Karpas-422 (cell line): ENCODE data around the gene ARFGEF3. TPM values are rescaled to one million over a fixed set of nuclear protein-coding genes. Genes with fewer than 3 reads are reported as not detected.

Experiments
- DNase-seq: peaks from one replicate; pipeline ENCODE4 v3.0.0-alpha.2; 2015
- H2AFZ ChIP-seq: fragments of 200-600 bp; sonication (generic); 2 replicates; pipeline ENCODE4 v1.6.1; 2014; ENCODE audit warnings: antibody characterized with exemption, low read length, mixed read lengths
- H3K27ac ChIP-seq: fragments of 200-600 bp; sonication (generic); 2 replicates; pipeline ENCODE4 v1.5.1; 2014; ENCODE audit warnings: mild to moderate bottlenecking, low read length, moderate library complexity
- H3K27me3 ChIP-seq: fragments of 200-600 bp; sonication (generic); 2 replicates; pipeline ENCODE4 v1.6.1; 2014; ENCODE audit warnings: low read length, mixed read lengths
- H3K36me3 ChIP-seq: fragments of 200-600 bp; sonication (generic); 2 replicates; pipeline ENCODE4 v1.6.1; 2014; ENCODE audit warnings: low read length, mixed read lengths; ENCODE audit not compliant: insufficient read depth
- H3K4me1 ChIP-seq: fragments of 200-600 bp; sonication (generic); 2 replicates; pipeline ENCODE4 v1.6.1; 2014; ENCODE audit warnings: mild to moderate bottlenecking, low read length, mixed read lengths
- H3K4me2 ChIP-seq: fragments of 200-600 bp; sonication (generic); 2 replicates; pipeline ENCODE4 v1.6.1; 2014; ENCODE audit warnings: low read length, low read depth, mild to moderate bottlenecking; ENCODE audit not compliant: poor library complexity, severe bottlenecking
- H3K4me3 ChIP-seq: fragments of 200-600 bp; sonication (generic); 2 replicates; pipeline ENCODE4 v1.5.1; 2014; ENCODE audit warnings: mild to moderate bottlenecking, antibody characterized with exemption, low read length, mixed read lengths
- H3K79me2 ChIP-seq: fragments of 200-600 bp; sonication (generic); 2 replicates; pipeline ENCODE4 v1.6.1; 2014; ENCODE audit warnings: mild to moderate bottlenecking, low read length, mixed read lengths
- H3K9ac ChIP-seq: fragments of 200-600 bp; sonication (generic); 2 replicates; pipeline ENCODE4 v1.6.0; 2014; ENCODE audit warnings: low read length
- H3K9me2 ChIP-seq: fragments of 200-600 bp; sonication (generic), shearing (Covaris generic); replicated peaks from 2 replicates; pipeline ENCODE4 v1.6.0; 2014; ENCODE audit warnings: mild to moderate bottlenecking, low read length, moderate library complexity; ENCODE audit not compliant: insufficient read depth
- H3K9me3 ChIP-seq: fragments of 300-700, 200-600 bp; sonication (generic); 2 replicates; pipeline ENCODE4 v1.6.1; 2014; ENCODE audit warnings: low read length, mixed read lengths
- H4K20me1 ChIP-seq: fragments of 200-600 bp; sonication (generic); 2 replicates; pipeline ENCODE4 v1.6.1; 2014; ENCODE audit warnings: mild to moderate bottlenecking, antibody characterized with exemption, low read length, low read depth; ENCODE audit not compliant: insufficient read depth
- total RNA-seq: library from RNA; depleted of rRNA; stranded (reverse); fragments of >200 nt; shearing (Covaris generic); gene quantifications from 2 replicates; pipeline ENCODE4 v1.2.3, GENCODE V29; 2014; ENCODE audit warnings: low replicate concordance

ARFGEF3 gene
- total RNA-seq, 1 experiment from 2014 or later: 0.04 TPM

DNA sequence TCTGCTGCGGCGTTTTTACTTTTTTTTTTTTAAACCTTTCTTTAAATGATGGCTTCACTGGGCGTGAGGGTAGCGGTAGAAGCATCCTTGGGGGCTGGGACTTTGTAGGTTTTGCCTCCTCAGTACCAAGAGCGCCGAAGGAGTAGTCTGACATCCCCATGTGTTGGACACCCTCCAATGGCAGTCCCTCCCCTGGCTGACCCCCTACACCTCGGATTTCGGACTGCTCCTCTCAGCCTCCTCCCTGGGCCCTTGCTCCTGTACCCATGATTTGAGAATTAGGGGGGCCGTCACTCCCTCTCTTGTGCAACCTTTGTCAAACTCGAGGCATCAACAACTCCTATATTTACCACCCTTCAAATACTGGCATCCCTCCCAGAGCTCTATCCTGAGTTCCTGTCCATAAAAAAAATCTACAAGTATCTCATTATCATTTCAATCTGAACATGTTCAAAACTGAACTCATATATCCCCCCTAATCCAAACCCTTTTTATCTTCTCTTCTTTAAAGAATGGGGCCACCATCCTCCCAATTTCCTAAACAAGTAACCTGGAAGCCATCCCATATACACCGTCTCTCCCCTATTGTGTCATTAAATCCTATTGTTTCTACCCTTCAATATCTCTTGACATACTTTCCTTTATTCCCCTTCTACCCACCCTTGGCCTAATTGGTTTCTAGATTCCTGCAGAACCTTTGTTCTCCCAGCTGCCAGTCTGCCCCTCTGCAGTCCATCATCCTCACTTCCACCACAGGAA is 1.2 kb upstream of the ARFGEF3 start:
- Histone ChIP-seq H2AFZ (no peak overlapping the region), H3K4me2 (no peak overlapping the region), H3K9me3 (no peaks in the 10 kb centered on the region), H4K20me1 (no peaks in the 10 kb centered on the region), H3K36me3 (no peaks in the 10 kb centered on the region), H3K9me2 (no peaks in the 10 kb centered on the region), H3K9ac (no peak overlapping the region), H3K27ac (no peak overlapping the region), H3K27me3 (no peaks in the 10 kb centered on the region), H3K79me2 (no peaks in the 10 kb centered on the region), H3K4me3 (no peak overlapping the region), H3K4me1 (no peaks in the 10 kb centered on the region)
- DNase-seq: no peak

DNA sequence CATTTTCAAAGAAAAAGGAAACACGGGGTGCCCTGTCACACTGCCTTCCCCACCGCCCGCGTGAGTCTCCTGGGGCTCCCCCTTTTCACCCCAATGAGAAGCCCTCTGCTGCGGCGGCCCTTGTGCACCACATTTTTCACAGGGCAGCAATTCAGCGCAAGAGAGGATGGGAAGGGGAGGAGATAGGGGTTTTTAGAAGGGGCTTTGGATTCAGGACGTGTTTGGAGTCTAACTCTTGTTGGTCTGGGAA is 726 bp upstream of the ARFGEF3 start:
- no peak overlapping the region for H3K4me3 ChIP-seq

DNA sequence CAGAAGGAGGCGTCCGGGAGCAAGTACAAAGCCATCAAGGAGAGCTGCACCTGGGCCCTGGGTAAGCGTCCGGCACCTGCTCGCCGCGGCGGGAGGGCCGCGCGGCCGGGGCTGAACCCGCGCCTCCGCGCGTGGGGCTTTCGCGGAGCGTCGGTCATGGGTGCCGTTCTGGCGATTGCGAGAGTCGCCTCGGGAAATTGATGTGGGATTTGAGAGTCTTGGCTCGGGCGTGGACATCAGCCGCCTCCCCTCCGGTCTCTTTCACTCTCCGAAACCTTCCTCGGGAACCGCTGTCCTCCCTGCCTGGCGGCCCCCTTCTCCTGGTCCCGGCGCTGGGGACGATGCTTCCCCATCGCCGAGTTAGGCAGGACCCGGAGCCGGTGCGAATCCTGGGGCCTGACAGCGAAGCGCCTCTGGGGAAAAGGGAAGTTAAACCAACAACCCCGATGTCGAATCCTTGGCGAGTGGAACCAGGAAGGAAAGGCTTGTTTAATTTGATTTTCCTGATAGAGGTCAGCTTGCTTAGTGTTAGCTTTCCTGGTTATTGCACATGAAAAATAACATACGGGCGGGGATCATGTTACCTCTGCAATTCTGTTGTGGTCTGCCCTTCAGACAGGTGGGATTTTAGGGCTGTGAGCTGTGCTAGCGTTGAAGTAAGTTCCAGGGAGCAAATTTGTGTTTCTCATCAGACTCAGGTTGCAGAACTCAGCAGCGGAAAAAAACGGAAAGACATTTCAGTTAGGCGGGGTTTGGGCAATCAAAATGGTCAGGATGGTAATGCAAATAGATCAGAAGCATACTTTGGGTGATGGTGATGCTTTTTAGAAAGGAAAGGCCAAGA is 594 bp downstream of the ARFGEF3 start:
- H3K9me3 ChIP-seq: no peaks in the 10 kb centered on the region
- H3K79me2 ChIP-seq: no peaks in the 10 kb centered on the region
- H3K36me3 ChIP-seq: no peaks in the 10 kb centered on the region
- no peak overlapping the region for H3K4me3 ChIP-seq
- H3K27me3 ChIP-seq: no peaks in the 10 kb centered on the region
- H3K4me1 ChIP-seq: no peaks in the 10 kb centered on the region
- H3K9me2 ChIP-seq: no peaks in the 10 kb centered on the region
- no peaks in the 10 kb centered on the region for H4K20me1 ChIP-seq
- DNase-seq: no peak
- no peak overlapping the region for H3K27ac ChIP-seq
- H3K4me2 ChIP-seq: no peak overlapping the region
- no peak overlapping the region for H2AFZ ChIP-seq
- no peak overlapping the region for H3K9ac ChIP-seq

More for the DNA sequence above, 726 bp upstream of the ARFGEF3 start:
- Histone ChIP-seq H3K4me2 (no peak overlapping the region), H3K79me2 (no peaks in the 10 kb centered on the region), H4K20me1 (no peaks in the 10 kb centered on the region), H3K9ac (no peak overlapping the region), H3K27me3 (no peaks in the 10 kb centered on the region), H2AFZ (no peak overlapping the region), H3K27ac (no peak overlapping the region), H3K36me3 (no peaks in the 10 kb centered on the region), H3K9me2 (no peaks in the 10 kb centered on the region), H3K9me3 (no peaks in the 10 kb centered on the region), H3K4me1 (no peaks in the 10 kb centered on the region)
- DNase-seq: no peak

DNA sequence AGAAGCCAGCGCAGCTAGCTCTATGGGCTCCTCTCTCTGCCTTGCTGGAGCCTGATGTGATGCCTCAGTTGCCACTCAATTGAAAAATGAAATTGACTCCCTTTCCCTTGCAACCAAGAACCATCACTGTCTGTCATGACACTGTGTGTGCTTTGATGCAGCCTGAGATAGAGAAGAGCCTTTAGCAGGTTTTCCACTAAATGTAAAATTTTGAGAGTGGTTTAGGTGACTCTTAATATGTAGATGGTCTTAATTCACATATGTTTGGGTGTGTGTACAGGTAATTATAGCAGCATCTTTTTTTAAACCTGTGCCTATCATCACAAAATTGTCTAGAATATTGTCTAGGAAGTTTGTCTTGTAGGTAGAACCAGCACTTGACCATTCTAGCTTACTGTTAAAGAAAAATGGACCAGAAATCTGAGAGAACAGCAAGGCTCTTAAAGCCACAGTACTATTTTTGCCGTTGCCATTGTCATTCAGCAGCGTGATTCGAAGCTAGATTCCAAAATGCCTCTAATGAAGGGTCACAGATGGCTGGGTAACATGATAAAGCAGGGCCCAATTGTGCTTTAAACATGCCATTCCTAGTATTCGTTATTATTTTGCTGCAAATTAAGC is 1.3 kb downstream of the ARFGEF3 start:
- H3K4me3 ChIP-seq: no peak overlapping the region
- H2AFZ ChIP-seq: no peak overlapping the region
- no peak overlapping the region for H3K4me2 ChIP-seq
- H3K79me2 ChIP-seq: no peaks in the 10 kb centered on the region
- no peaks in the 10 kb centered on the region for H3K36me3 ChIP-seq
- no peaks in the 10 kb centered on the region for H4K20me1 ChIP-seq
- H3K27ac ChIP-seq: no peak overlapping the region
- no peak for DNase-seq
- H3K9ac ChIP-seq: no peak overlapping the region
- no peaks in the 10 kb centered on the region for H3K9me2 ChIP-seq
- no peaks in the 10 kb centered on the region for H3K9me3 ChIP-seq
- H3K4me1 ChIP-seq: no peaks in the 10 kb centered on the region
- H3K27me3 ChIP-seq: no peaks in the 10 kb centered on the region

DNA sequence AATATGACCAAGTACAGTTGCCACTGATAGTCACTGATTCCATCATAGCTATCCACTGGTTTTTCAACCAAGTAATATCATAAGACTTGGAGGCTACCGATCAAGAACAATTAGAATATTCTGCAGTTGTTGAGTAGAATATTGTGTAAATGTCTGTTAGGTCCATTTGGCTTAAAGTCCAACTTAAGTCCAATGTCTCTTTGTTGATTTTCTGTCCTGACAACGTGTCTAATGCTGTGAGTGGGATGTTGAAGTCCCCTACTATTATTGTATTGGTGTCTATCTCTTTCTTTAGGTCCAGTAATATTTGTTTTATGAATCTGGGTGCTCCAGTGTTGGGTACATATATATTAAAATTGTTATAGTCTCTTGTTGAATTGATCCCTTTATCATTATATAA is 13.9 kb downstream of the ARFGEF3 start:
- DNase-seq: no peak
- H3K79me2 ChIP-seq: no peaks in the 10 kb centered on the region
- H3K36me3 ChIP-seq: no peaks in the 10 kb centered on the region
- H3K4me2 ChIP-seq: no peak overlapping the region
- H3K27ac ChIP-seq: no peak overlapping the region
- no peak overlapping the region for H3K4me3 ChIP-seq
- H3K27me3 ChIP-seq: 0 out of 2 replicates have a peak, but pooled peaks cover 3% of the 10 kb centered on the region
- H3K4me1 ChIP-seq: no peaks in the 10 kb centered on the region
- no peaks in the 10 kb centered on the region for H4K20me1 ChIP-seq
- peaks cover 2% of the 10 kb centered on the region; the same call in 1 of the 2 replicates for H3K9me3 ChIP-seq
- no peak overlapping the region for H3K9ac ChIP-seq
- H3K9me2 ChIP-seq: no peaks in the 10 kb centered on the region
- H2AFZ ChIP-seq: no peak overlapping the region

DNA sequence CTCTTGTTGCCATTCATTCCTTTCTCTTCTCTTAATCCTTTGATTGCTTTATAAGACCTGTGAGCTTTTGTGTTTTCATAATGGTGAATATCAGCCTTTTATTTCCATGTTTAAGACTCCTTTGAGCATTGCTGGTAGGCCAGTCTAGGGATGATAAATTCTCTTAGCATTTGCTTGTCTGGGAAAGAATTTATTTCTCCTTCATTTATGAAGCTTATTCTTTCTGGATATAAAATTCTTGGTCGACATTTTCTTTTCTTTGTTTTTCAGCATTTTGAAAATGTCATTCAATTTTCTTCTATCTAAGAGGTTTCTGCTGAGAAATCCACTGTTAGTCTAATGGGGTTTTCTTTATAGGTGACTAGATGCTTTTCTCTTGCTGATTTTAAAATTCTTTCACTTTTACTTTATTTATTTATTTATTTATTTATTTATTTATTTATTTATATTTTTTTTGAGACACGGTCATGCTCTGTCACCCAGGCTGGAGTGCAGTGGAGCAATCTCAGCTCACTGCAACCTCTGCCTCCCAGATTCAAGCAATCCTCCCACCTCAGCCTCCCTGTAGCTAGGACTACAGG is 15.0 kb downstream of the ARFGEF3 start:
- Histone ChIP-seq H2AFZ (no peak overlapping the region), H4K20me1 (no peaks in the 10 kb centered on the region), H3K36me3 (no peaks in the 10 kb centered on the region), H3K27me3 (0 out of 2 replicates have a peak, but pooled peaks cover 3% of the 10 kb centered on the region), H3K9me3 (peaks cover 2% of the 10 kb centered on the region; the same call in 1 of the 2 replicates), H3K9ac (no peak overlapping the region), H3K4me2 (no peak overlapping the region), H3K79me2 (no peaks in the 10 kb centered on the region), H3K9me2 (no peaks in the 10 kb centered on the region), H3K4me1 (no peaks in the 10 kb centered on the region), H3K27ac (no peak overlapping the region), H3K4me3 (no peak overlapping the region)
- no peak for DNase-seq

DNA sequence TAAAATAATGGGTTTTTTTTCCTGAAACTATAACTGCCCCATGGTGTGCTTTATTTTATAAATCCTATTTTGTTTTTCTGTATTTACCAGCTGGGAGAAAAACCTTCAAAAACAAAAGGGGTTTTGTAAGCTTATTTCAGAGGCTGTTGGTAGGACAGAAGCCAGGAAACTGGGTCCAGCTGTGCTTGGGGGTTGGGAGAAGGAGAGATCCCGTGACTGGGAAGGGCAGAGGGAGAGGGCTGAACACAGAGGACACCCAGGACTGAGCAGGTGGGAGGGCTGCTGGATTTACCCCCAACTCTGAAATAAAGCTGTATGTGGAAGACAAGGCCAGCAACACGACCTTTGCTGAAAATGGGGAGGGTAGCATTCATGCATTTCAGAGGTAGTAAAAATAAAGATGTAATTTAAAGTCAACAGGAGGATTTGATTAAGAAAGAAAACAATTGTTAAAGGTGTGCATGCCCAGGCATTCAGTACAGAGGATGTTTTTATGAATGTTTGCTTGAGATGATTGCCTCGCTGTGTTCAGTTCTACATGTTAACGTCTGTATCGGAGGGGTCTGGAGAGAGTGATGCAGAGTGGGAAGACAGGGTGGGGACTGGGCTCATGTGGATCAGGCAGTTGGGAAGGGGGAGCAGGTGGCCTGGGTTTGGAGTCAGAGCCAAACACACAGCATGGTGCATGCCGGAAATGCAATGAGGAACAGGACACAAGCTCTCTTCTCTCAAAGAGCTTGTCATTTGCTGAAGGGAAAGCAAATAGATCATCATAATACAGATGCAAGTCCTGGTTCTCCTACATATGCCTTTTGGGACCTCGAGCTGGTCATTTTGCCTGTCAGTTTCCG is 21.4 kb downstream of the ARFGEF3 start:
- no peaks in the 10 kb centered on the region for H3K4me1 ChIP-seq
- H3K27ac ChIP-seq: no peak overlapping the region
- no peaks in the 10 kb centered on the region for H4K20me1 ChIP-seq
- no peak overlapping the region for H2AFZ ChIP-seq
- no peaks in the 10 kb centered on the region; the same call in 1 of the 2 replicates for H3K9me3 ChIP-seq
- no peaks in the 10 kb centered on the region for H3K27me3 ChIP-seq
- H3K9ac ChIP-seq: no peak overlapping the region
- no peak for DNase-seq
- no peak overlapping the region for H3K4me3 ChIP-seq
- H3K79me2 ChIP-seq: no peaks in the 10 kb centered on the region
- H3K4me2 ChIP-seq: no peak overlapping the region
- no peaks in the 10 kb centered on the region for H3K9me2 ChIP-seq
- no peaks in the 10 kb centered on the region for H3K36me3 ChIP-seq
